Astrocyte of the cerebellum (primary cell): ENCODE data around the gene CIITA.
A peak's percentile ranks its signal among the peaks of the same experiment; 100 is the strongest.

Experiments
- DNase-seq: peaks from one replicate; pipeline ENCODE4 v3.0.0-alpha.2; 2011; ENCODE audit warnings: low read depth
- H3K4me3 ChIP-seq: 2 replicates; pipeline ENCODE4 v1.5.1; 2011; ENCODE audit warnings: mild to moderate bottlenecking, low read depth, low read length, moderate library complexity
- in situ Hi-C: cut with HindIII; loops from 2 replicates; pipeline ENCODE4 v1.10.0; 2017; ENCODE audit warnings: low sequenced_read_pairs
- TF ChIP-seq, protein P1 (sequence below): IDR thresholded peaks from 2 replicates; pipeline ENCODE4 v1.5.1; 2012; ENCODE audit warnings: low read length, low read depth, moderate library complexity, mild to moderate bottlenecking; ENCODE audit errors: missing control alignments

The CIITA gene

DNA sequence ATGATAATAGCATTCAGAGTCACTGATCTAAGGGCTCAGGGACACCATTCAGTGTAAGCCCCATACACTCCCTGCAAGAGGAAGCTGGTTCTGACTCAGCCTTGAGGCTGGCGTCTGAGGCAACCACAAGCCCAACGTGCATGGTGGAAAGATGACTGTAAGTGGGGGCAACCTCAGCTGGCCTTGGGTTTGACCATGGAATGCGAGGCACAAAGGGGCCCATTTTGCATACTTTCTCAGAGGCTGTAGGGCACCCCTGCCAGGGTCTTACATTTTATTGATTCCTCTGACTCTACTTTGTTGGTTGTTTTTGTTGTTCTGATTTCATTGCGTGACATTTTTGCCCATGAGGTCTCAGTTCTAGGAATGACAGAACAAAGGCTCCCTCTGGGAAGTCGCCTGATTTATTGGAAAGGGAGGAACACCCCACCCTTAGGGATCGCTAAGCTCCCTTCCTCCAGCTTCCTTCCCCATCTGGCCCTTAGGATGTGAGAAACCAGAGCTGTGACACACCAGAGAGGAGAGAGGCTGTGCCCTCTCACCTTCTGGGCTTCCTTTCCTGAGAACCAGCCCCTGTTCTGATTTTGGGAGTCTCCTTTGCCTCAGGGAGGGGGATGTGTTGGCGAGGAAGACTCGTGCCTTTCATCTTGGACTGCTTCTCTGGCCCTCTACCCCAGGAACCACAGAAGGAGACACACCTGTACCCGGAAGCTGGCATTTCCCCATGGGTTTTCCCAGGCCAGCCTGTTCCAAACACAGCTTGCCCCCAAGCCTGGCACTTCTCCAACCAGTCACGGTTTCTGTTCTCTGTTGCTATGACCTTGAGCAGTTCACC, 5.6 kb upstream of the CIITA start:
- no peak overlapping the region for H3K4me3 ChIP-seq
- in situ Hi-C loops = no loop called here
- TF ChIP-seq, protein P1, sequence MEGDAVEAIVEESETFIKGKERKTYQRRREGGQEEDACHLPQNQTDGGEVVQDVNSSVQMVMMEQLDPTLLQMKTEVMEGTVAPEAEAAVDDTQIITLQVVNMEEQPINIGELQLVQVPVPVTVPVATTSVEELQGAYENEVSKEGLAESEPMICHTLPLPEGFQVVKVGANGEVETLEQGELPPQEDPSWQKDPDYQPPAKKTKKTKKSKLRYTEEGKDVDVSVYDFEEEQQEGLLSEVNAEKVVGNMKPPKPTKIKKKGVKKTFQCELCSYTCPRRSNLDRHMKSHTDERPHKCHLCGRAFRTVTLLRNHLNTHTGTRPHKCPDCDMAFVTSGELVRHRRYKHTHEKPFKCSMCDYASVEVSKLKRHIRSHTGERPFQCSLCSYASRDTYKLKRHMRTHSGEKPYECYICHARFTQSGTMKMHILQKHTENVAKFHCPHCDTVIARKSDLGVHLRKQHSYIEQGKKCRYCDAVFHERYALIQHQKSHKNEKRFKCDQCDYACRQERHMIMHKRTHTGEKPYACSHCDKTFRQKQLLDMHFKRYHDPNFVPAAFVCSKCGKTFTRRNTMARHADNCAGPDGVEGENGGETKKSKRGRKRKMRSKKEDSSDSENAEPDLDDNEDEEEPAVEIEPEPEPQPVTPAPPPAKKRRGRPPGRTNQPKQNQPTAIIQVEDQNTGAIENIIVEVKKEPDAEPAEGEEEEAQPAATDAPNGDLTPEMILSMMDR = no peak
- DNase-seq = peak; percentile 38

DNA sequence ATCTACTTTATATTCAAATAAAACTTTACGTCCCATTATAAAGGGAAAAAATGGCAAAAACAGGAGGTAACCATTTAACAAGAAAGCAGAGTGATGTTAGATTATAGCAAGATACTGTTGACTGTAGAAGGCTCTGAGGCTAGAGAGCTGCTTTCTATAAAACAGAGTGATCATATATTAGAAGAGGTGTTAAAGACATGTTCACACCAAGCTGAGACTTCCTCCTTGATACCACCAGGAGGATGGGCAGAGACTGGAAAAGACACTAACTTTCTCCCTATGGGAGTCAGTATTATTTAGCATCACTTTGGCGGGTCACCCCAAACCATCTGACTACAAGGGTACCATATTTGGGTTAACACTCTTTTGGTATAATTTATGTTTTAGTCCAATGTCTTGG, 687 bp upstream of the CIITA start:
- H3K4me3 ChIP-seq = no peak overlapping the region
- TF ChIP-seq, protein P1 = no peak
- no peak for DNase-seq
- in situ Hi-C loops = no loop called here

DNA sequence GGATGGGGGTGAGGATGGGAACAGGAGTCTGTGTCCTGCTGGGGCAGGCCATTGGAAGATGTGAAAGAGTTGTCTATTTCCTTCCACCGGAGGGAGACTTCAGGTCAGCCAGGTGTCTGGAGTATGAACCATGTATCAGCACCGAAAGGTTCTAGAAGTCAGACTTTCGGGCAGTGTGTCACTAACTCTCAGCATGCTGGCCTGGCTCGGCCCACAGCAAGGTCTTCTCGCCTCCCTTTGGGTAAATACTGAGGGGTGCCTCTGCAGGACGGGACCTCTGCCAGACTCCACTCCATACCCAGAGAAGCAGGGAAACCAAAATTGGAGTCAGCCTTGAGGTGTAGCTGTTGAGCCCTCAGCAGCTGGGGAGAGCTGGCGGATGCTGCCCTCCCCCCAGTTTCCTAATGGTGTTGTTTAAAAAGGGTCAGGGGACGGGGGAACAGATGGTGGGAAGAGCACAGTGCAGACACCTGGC, 507 bp downstream of the CIITA start:
- TF ChIP-seq, protein P1 = no peak
- DNase-seq = no peak
- H3K4me3 ChIP-seq = no peak overlapping the region
- in situ Hi-C loops = no loop called here

DNA sequence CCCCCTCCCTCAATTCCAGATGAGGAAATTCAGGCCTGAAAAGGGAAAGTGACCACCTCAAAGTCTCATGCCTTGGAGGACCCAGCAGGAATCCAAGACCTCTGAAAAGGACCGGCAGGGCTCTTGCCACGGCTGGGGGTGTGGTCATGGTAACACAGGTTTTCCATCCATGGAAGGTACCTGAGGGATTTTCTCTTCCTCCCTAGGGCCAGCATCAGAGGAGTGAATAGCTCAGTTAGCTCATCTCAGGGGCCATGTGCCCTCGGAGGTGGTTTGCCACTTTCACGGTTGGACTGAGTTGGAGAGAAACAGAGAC, 1.3 kb downstream of the CIITA start:
- in situ Hi-C loops = no loop called here
- DNase-seq = no peak
- TF ChIP-seq, protein P1 = no peak
- peak overlapping the region; percentile 48 for H3K4me3 ChIP-seq

DNA sequence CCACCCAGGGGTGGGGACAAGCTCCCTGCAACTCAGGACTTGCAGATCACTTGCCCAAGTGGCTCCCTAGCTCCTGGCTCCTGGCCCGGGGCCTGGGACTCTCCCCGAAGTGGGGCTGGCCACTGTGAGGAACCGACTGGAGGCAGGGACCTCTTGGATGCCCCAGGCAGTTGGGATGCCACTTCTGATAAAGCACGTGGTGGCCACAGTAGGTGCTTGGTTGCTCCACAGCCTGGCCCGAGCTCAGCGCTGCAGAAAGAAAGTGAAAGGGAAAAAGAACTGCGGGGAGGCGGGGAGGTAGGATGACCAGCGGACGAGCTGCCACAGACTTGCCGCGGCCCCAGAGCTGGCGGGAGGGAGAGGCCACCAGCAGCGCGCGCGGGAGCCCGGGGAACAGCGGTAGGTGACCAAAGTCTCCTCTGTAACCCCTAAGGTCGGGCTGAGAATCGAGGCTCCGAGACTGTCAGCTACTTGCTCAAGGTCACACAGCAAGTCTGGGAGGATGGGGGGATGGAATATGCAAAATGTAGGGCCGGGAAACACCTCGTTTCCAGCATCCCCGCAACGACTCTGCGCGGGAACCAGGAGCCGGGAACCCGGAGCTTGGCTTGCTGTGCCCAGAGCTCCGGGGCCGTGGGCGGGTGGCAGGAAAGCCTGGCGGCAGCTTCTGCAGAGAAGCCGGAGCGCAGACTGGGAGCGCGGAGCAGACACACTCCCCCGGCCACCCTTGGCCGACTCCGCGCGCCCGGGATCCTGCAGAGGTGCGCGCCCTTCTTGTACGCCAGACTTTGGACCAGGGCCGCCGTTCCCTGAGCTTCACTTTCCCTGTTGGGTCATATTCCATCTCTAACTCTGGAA, 1.9 kb downstream of the CIITA start:
- TF ChIP-seq, protein P1 = no peak
- H3K4me3 ChIP-seq = peak overlapping the region; percentile 48
- in situ Hi-C loops = no loop called here
- DNase-seq = no peak

DNA sequence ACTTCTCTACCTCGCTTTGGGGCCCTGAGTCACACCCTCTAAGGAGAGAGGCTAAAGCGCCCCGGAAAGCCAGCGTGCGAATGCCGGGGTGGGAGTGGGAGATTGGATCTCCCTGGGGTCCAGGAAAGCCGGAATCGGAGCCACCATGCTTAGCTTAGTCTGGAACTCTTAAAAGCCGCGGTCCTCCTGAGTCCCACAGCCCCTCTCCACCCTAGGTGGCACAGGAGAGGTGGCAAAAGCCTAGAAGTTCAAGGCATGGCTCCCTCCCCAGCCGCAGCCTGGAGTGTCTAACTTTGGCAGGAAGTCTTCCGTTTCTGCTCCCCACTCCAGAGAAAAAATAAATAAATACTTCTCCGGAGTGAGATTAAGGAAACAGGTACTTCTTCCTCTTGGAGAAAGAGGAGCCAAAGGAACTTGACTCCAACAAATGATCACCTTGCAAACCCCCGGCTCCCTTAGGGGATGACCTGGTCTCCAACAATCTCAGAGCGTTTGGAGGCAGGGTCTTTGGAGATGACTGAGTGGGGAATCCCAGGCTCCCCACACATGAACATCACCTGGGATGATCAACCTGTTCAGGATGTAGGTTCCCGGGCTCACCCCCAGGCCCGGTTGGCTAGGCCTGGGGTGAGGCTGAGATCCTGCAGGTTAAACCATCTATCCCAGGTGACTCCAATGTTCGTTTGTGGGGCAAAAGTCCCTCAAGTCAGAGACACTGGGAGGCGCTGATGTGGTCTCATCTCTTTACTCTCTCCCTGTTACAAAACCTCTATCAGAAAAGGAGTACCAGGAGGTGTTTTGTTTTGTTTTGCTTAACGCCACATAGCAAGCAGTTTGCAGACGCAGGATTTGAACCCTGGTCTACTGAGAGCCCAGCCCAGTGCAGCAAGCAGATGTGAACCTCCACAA, 2.9 kb downstream of the CIITA start:
- in situ Hi-C loops = no loop called here
- DNase-seq = no peak
- H3K4me3 ChIP-seq = peak overlapping the region; percentile 48
- TF ChIP-seq, protein P1 = no peak
